ENCODE data around the gene CWC27.
A peak's percentile ranks its signal among the peaks of the same experiment; 100 is the strongest.

Gene CWC27

DNA sequence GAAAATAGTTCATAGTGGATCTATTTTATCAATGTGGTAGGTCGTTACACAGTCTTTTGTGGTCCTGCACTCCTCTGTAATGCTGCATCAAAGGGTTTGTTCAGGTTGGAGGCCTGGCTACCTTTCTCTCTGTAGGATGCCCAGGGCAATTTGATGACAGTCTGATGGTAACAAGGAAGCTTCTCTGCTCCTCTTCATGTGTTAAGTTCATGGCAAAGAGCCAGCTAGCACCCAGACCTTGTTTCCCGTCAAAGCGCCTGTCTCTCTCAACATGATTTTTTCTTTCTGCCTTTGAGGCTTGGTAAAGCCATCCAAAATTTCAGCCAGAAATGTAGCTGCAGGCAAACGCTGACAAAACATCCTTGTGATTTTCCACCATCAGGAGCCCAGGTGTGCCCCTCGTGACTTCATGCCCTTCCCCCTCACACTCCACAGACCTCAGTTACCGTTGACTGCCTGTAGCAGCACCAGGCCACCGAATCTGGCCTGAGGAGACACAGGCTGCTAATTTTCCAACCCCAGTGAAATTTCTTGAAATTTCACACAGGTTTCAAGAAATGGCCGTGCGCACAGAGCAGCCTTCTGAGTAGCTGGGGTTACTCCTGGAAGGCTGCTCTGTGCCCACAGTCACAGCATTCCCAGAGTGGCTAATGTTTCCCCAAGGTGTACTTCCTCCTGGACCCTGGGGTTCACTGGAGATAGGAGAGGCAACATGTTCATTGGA, 292.7 kb downstream of the CWC27 start:
- no peak for DNase-seq (ENCODE audit: low read depth in 2 of 2)
- no peak overlapping the region for H3K4me3 ChIP-seq (replicated peaks in 1 of 2; ENCODE audit: low read depth in 2 of 2, low read length in 2 of 2)
- TF ChIP-seq, protein P1, sequence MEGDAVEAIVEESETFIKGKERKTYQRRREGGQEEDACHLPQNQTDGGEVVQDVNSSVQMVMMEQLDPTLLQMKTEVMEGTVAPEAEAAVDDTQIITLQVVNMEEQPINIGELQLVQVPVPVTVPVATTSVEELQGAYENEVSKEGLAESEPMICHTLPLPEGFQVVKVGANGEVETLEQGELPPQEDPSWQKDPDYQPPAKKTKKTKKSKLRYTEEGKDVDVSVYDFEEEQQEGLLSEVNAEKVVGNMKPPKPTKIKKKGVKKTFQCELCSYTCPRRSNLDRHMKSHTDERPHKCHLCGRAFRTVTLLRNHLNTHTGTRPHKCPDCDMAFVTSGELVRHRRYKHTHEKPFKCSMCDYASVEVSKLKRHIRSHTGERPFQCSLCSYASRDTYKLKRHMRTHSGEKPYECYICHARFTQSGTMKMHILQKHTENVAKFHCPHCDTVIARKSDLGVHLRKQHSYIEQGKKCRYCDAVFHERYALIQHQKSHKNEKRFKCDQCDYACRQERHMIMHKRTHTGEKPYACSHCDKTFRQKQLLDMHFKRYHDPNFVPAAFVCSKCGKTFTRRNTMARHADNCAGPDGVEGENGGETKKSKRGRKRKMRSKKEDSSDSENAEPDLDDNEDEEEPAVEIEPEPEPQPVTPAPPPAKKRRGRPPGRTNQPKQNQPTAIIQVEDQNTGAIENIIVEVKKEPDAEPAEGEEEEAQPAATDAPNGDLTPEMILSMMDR (IDR thresholded peaks at IDR 0.05; ENCODE audit: low read depth, low read length), result no peak

DNA sequence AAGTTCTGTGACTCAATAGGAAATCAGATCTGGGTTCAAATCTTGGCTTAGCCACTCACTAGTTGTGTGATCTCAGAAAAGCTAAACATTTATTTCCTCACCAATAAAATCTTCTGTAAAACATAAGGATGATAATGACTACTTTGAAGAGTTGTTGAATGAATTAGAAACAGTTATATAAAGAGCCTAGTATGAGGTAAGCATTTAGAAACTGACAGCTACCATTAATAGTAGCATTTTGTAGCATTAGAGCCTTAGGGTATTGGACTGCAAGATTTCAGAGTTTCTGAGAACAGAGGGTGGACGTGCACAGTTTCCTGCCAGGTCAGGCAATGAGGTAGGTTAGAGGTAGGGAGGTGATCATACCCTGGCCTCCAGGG, 293.2 kb downstream of the CWC27 start:
- TF ChIP-seq, protein P1 (IDR thresholded peaks at IDR 0.05; ENCODE audit: low read depth, low read length), result no peak
- no peak for DNase-seq (ENCODE audit: low read depth in 2 of 2)
- H3K4me3 ChIP-seq (replicated peaks in 1 of 2; ENCODE audit: low read depth in 2 of 2, low read length in 2 of 2), result no peak overlapping the region

DNA sequence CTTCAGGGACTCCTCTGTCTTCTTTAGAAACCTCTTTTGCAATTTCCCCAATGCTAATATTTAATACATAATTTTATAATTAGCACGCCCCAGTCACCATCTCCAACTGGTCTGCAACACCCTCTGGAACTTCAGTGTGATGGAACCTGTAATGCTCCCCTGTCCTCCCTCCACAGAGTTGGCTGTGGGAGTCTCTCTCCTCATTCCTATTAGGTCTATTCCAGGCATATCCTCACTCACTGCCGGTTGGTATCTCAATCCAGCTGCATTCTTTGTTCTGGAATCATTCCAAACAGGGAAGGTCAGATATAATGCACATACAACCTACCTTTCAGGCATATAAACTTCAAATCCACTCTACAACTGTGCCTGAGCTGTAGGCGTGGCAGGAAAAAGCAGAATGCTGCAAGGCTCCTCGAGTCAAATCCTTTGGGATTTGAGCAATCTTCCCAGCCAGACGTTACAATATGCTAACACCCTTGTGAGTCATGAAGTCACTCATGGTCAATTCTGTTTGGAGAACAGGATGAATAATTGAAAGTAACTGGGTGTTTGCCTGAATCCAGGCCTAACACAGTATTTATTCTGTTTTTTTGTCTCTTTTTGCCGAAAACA, 293.8 kb downstream of the CWC27 start:
- peak; percentile 97 to 99 for DNase-seq (ENCODE audit: low read depth in 2 of 2)
- no peak overlapping the region for H3K4me3 ChIP-seq (replicated peaks in 1 of 2; ENCODE audit: low read depth in 2 of 2, low read length in 2 of 2)
- TF ChIP-seq, protein P1 (IDR thresholded peaks at IDR 0.05; ENCODE audit: low read depth, low read length), result no peak

DNA sequence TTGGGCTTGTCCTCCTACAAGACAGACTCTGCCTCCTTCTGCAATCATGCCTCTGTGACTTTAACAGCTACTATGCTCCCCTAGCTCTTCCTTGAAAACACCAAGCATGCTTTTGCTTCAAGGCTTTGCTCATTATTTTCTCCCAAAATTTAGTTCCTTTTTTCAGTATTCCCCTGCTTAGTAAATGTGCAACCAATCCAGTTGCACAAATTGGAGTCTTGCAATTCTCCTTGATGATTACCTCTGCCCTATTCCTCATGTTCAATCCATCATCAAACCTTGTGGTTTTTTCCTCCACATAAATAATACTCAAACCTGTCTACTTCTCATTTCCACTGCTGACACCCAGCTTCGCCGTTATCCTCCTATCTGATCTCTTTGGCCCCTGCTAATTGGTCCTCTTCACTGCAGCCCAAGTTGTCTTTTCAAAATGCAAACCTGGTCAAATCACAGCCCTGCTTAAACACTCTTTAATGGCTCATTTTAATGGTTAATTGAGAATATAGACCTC, 296.3 kb downstream of the CWC27 start:
- no peak overlapping the region for H3K4me3 ChIP-seq (replicated peaks in 1 of 2; ENCODE audit: low read depth in 2 of 2, low read length in 2 of 2)
- DNase-seq (ENCODE audit: low read depth in 2 of 2), result no peak
- TF ChIP-seq, protein P1 (IDR thresholded peaks at IDR 0.05; ENCODE audit: low read depth, low read length), result no peak

DNA sequence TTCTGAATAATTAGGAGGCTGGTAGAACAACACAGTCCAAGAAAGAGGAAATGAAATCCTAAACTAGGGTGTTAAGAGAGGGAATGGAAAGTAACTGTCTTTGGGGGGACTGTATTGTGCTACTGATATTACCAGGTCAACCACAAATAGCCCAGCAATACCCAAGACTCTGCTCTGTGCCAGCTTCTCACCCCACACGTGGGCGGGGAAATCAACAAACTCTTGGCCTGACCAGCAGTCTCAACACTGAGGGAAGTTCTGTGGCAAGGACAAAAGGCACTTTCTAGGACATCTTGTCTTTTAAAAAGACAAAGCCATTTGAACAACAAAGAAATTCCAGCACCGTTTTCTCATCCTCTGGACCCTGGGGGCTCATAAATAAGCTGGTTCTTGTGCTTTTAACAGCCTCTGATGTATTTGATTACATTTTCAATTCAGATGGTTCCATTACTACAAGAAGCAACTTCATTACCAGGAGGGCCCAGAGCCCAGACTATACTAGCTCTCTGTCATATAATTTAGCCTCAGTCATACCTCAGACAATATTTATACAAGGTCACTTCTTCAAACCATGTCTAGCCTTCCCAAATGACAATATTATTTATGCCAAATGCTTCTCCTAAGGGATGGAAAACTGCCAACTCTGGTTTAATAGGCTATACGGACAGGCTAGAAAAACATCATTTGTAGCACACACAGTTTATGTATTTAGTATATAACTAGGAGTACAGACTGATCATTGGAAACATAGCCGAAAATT, 297.8 kb downstream of the CWC27 start:
- peak in 1 of 2 donors; percentile 31 for DNase-seq (ENCODE audit: low read depth in 2 of 2)
- TF ChIP-seq, protein P1 (IDR thresholded peaks at IDR 0.05; ENCODE audit: low read depth, low read length), result no peak
- H3K4me3 ChIP-seq (replicated peaks in 1 of 2; ENCODE audit: low read depth in 2 of 2, low read length in 2 of 2), result no peak overlapping the region

DNA sequence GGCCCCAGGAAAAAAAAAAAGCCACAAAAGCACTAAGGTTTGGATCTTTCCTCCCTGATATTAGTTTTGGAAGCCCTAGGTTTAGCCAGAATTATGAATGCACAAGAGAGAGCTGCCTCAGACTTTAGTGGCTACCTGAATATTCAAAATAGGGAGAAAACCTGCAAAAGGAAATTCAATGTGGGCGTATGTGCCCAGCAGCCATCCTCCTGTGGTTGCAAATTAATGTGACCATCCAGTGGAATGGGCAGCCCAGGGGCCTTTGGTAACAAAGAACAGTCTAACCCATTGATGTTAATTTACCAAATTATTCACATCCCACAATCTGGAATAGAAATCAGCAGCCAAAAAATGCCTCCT, 298.4 kb downstream of the CWC27 start:
- DNase-seq (ENCODE audit: low read depth in 2 of 2), result no peak
- no peak overlapping the region for H3K4me3 ChIP-seq (replicated peaks in 1 of 2; ENCODE audit: low read depth in 2 of 2, low read length in 2 of 2)
- TF ChIP-seq, protein P1 (IDR thresholded peaks at IDR 0.05; ENCODE audit: low read depth, low read length), result no peak
